ENCODE measurements around the gene XPOT.
A peak's percentile ranks its signal among the peaks of the same experiment; 100 is the strongest.
"Not testable (repeated sequence)": the region's sequence is repeated elsewhere in the genome, so short reads cannot be mapped to it uniquely, and the experiment has no call there.

Gene XPOT

GRCh38 chr12:64403707-64404469, at the start of gene XPOT:
Gene XPOT, plus strand, starts transcription at chr12:64404392. Its CDS starts 5,644 bp downstream, at chr12:64410036.
- peak; percentile 89 to 93 for DNase-seq

DNA sequence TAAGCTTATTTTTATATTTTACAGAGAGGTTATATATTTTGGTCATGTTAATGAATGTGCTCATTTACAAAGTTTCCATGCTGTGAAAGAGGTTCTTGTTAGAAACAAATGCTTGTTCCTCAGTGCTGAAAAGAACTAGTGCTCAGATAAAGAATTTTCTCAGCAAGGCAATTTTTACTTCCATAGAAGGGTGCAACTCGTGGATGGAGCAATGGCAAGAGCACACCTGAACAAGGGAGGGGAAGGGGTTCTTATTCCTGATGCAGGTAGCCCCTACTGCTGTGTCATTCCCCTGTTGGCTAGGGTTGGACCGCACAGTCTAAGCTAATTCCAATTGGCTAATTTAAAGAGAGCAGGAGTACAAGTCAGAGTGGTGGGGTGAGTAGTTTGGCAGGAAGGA, 48.0 kb upstream of the XPOT start:
- DNase-seq = not testable (repeated sequence)

DNA sequence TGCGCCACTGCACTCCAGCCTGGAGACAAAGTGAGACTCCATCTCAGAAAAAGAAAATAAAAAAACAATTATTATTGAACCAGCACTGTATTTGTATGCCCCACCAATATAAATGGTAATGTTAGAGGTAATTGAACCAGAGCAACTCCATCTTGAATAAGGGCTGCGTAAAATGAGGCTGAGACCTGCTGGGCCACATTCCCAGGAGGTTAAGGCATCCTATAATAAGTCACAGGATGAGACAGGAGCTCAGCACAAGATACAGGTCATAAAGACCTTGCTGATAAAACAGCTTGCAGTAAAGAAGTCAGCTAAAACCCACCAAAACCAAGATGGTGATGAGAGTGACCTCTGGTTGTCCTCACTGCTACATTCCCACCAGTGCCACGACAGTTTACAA, 43.0 kb upstream of the XPOT start:
- not testable (repeated sequence) for DNase-seq

GRCh38 chr12:64362721-64363305, 41.4 kb upstream of the XPOT start:
- no peak for DNase-seq

DNA sequence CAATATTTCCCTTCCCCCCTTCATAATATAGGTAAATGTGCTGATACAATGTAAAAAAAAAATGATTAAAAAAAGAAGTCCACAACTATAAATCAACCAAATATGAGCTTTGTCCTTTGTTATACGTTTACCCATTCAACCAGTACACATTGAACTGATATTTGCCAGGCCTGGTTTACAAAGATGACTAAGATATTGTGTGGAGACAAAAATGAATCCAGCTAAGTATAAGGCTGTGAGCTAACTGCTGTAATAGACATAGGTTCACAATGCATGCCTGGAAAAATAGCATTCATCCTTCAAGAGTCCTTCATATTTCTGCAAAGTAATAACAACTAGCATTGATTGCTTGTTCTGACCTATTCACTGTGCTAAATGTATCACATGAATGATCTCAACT, 20.5 kb upstream of the XPOT start:
- DNase-seq = no peak

- DNase-seq = no peak
Measured at GRCh38 chr12:64385019-64385418, 19.2 kb upstream of the XPOT start.

DNA sequence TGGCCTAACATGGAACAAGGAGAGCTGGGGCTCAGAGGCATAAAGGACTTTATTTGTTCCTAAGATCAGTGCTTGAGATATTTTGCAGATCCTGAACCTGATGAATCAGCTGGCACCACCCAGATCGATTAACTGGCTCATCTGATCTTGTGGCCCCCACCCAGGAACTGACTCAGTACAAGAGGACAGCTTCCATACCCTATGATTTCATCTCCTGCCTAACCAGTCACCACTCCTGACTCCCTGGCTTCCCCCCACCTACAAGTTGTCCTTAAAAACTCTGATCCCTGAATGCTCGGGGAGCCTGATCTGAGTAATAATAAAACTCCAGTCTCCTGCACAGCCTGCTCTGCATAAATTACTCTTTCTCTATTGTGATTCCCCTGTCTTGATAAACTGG, 18.7 kb upstream of the XPOT start:
- DNase-seq = peak; percentile 29 to 40

- DNase-seq = no peak
Measured at GRCh38 chr12:64387197-64387816, 16.9 kb upstream of the XPOT start.

GRCh38 chr12:64389154-64389553, 15.0 kb upstream of the XPOT start:
- no peak for DNase-seq

DNA sequence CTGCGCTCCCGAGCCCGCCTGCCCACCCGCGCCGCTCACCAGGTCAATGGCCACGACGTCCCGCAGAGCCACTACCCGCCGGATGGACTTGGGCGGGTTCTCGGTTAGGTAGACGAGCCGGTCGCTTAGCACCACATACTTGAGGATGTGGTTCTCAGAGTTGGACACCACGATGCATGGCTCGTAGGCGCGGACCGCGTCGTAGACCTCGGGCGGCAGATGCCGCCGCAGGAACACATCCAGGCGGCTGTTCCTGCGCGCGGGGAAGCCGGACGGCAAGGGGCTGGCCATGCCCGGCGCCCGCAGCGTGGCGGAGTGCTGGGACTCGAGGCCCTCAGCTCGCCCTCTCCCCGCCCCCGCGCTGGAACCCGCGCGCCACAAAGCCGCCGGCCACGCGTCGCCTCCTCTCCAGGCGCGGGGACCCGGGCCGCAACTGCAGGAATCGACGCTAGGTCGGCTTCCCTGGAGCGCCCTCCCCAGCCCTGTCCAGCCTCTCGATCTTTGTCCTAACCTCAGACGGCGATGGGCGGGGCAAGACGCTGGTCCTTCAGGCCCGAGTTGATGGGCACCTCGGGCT, 13.8 kb upstream of the XPOT start, which contains the start of gene C12orf56:
C12orf56 (minus strand) TSS at position 484 of the 577 bp plus-strand sequence; CDS start at position 291, 193 bp downstream.
- peak; percentile 12 to 15 for DNase-seq

DNA sequence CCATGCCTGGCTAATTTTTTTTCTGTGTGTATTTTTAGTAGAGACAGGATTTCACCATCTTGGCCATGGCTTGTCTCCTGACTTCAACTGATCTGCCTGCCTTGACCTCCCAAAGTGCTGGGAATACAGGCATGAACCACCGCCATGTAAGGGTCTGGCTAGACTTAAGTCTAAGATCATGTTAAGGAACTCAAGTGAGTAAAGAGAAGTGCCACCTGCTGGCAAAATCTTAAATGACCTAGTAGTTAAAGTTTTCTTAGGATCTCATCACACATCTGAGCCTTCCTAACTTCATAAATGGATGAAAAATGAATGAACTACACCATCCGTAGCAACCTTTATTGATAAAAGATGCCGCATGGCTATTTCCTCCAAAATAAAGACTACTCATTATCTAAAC, 12.0 kb upstream of the XPOT start:
- DNase-seq = peak; percentile 16 to 31

GRCh38 chr12:64395739-64396138, 8.5 kb upstream of the XPOT start:
- DNase-seq = no peak

DNA sequence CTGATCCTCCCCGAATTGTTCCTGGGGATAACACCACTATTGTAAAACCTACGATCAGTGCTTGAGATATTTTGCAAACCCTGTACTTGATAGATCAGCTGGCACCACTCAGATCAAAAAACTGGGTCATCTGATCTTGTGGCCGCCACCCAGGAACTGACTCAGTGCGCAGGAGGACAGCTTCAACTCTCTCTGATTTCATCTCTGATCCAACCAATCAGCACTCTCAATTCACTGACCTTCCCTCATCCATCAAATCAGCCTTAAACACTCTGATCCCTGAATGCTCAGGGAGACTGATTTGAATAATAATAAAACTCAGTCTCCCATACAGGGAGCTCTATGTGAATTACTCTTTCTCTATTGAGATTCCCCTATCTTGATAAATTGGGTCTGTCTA, 4.2 kb upstream of the XPOT start:
- DNase-seq = peak; percentile 20 to 32

DNA sequence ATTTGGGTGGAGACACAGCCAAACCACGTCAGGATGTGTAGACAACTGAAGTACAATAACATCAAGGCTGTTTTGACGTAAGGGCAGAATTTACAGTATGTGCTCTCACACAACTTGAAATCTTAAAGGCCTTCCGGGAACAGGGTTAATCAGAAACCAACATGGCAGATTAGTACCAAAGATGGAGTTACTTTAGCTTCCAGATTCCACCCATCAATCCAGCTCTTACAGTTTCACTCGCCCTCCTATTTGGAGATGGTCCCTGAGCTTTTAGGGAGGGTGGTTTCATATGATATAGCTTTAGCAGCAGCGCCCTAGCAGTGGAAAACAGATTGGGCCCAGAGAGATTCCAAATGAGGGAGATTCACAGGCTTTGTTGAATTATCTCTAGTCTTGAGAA, 2.0 kb upstream of the XPOT start:
- DNase-seq = no peak

DNA sequence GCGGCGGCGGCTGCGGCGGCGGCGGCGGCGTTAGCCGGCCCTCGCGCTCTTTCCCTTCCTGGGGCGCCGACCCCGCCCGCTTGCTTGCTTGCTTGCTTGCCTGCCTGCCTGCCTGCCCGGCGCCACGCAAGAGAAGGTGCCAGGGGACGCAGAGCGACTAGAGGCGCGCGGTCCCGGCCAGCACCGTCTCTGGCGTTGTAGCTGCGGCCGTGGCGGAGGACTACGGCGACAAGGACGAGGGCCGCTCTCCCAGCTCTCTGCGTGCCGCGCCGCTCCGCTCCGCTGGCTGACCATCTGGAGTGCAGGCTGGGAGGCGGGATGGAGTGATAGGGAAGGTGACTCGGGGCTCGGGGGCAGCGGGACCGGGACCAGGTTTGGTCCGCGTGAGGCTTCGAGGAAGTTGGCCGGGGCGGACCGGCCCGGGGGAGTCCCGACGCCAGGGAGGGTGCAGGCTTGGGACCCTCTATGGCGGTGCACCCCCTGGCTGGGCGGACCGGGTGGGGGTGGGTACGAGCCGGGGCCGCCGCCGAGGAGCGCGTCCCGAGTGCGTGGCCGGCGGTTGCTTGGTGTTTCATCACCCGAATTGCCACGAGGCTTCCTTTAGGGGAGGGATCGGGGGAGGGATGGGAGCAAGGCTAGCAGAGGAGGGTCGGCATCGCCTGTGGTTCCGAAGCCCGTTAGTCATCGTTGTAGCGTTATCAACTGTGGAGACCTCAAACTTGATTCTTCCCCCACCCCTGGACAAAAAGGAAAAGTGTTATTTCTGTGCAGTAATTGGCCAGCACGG, 471 bp downstream of the XPOT start:
- DNase-seq = peak; percentile 78 to 85

GRCh38 chr12:64407342-64408223, 3.4 kb downstream of the XPOT start:
- no peak for DNase-seq

DNA sequence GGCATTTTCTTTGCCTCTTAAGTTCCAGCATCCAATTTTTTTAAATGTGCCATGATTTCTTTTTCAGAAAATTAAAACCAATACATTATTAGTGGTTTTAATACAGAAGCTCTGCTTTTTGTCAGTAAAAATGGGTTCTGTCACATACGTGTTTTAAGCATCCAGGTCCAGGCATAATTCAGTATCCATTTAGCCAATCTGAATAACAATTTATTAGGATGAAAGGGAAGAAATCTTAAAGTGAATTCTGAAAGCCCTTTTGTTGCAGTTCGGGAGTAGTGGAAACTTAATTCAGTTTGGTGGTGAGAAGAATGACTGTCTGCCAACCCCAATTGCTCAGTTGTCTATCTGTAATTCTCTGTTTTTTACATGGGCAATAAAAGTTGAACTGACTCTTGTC, 7.2 kb downstream of the XPOT start:
- no peak for DNase-seq

DNA sequence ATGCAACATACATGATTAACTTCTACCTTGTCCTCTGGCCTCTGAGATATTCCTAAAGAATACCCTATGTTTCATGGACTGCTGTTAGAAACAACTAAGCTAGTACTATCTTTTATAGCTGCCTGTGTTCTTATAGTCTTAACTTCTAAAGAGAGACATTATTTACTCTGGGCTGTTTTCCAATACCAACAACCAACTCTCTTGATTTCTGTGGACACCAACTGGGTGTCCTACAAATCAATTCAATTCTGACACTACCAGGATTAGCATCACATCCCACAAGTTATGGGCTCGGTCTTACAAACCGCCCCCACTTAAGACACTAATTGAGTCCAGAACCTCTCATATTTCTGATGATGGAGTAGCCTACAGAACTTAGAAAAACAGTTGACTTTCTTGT, 8.3 kb downstream of the XPOT start:
- DNase-seq = no peak

DNA sequence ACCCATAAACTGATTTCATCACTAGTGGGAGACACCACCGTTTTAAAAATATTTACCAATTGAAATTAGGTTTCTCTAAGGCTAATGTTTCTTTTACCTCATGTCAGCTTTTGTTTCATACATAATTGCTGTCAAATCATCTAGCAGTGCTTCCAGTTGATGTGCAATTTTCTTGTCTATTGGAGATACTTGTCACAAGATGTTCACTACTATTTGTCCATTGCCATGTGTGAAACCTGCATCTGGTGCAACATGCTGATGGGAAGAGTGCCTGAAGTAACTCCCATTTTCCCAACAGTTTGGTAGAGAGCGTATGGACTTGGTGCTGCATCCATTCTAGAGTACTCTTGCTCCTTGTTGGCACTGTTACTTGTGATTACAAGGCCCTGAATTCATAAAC, 9.7 kb downstream of the XPOT start:
- no peak for DNase-seq

DNA sequence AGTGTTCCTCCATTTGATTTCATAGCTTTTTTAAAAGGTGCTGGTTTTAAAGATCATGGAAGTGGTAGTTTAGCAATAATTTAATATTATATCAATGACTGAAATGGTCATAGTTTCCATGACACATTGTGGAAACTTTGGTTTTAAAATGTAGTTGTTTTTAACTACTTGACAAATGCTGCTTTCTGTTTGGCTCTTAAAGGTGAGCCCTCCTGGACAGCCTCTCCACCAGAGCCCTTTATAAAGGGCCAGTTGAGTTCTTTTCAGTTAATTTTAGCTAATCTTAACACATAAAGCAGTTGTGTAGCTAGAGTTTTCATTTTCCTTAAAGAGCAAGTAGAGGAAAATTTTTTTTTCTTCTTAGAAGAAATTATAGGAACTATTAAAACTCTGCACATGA, 14.0 kb downstream of the XPOT start:
- no peak for DNase-seq

DNA sequence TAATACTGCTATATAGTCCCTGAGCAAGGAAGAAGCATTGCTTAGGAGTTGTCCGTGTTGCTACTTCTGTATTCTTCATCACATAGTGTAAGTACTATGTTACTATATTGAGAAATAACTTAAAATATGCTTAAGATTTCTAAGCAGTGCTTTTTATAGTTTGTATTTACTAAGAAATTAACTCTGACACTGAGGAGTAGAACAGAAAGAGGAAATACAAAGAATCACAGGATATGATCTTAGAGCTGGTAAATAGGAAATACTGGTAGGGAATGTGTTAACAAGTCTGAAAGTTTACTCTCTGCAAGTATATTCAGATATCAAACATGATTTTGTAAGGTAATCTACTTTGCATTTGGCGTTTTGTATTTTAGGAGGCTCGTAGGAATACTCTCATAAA, 15.5 kb downstream of the XPOT start:
- DNase-seq = no peak

DNA sequence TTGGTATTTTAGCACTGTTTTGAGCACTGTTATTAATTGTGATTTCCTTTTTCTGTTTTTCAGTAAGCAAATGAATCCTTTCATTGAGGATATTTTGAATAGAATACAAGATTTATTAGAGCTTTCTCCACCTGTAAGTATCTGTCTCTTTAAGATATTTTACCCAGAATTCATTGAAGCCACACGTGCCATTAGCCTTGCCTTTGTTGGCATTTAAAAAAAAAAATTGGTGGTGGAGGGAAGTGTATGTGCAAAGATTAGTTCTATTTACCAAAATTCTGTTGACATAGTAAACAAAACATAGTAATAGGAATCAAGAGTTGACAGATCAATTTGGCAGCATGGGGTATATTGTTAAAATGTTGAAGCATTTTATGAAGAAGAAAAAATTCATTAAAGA, 23.8 kb downstream of the XPOT start:
- DNase-seq = no peak

Measured in activated CD4-positive, alpha-beta T cell treated with anti-CD3 and anti-CD28 coated beads for 4 hours (primary cell).